HG03439 (cell line): ENCODE measurements around the gene SERP1.

Experiments
- ATAC-seq: cut with Tn5 transposase; IDR thresholded peaks from one replicate; pipeline ENCODE4 v1.9.1; 2021; ENCODE audit warnings: mild to moderate bottlenecking, moderate library complexity; ENCODE audit not compliant: unreplicated experiment

Gene SERP1

DNA sequence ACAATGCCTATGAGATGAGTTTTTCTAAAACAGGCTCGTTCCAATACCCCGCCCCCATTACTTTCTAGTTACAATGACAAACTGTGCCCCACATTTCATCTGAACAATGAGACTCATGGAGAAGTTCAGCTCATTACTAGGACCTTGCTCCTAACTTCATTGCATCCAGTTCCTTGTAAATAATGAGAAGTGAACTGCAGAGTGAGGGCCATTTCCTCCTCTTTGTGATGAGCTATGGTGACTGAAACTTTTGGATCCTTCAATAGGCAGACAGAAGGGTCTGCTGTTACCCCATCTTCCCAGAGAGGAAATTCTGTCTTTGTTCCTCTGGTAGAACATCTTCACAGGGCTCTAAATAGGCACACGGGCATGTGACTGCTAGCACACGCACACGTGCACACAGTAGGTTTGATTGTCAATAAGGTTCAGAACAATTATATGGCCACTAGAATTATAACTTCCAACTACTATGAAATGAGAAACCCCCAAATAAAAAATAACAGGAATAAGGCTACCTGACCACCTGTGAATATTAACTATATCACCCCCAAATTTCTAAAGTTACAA lies 51.8 kb downstream of the SERP1 start:
- ATAC-seq = no peak
